Subcutaneous preadipocyte (primary cell): Measurements from ENCODE around the gene CXorf49. TPM values are rescaled to one million over a fixed set of nuclear protein-coding genes. Genes with fewer than 3 reads are reported as not detected.

Experiments
- small RNA-seq: library from RNA; depleted of rRNA; stranded (forward); fragments of <200 nt; gene quantifications from one replicate; pipeline ENCODE3, GENCODE V24; 2012
- total RNA-seq: library from RNA; depleted of rRNA; stranded (reverse); fragments of >200 nt; gene quantifications from 2 replicates; pipeline ENCODE4 v1.2.3, GENCODE V29; 2012

The CXorf49 gene
- total RNA-seq = not detected in 2 replicates

DNA sequence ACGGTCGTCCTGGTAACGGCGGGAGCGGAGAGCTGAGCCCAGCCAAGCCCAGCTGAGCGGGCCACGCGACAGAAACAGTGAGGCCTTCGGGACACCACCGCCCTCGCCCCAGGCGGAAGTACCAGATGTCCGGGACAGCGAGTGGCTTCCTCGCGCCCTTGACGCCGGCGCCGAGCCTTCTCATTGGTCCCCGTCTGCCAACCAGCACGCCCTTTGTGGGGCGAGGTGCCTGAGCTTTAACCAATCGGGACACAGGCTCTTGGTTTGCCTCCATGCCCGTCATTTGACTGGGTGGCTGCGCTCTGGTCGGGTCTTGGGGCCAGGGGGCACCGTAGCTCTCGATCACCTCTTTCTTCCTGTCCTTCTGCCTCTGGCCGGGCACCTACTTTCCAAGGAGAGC, at the start of gene CXorf49:
Gene CXorf49 (minus strand): TSS at position 101 of the 400 bp plus-strand sequence. CDS start 134 bp downstream, outside the sequence.

DNA sequence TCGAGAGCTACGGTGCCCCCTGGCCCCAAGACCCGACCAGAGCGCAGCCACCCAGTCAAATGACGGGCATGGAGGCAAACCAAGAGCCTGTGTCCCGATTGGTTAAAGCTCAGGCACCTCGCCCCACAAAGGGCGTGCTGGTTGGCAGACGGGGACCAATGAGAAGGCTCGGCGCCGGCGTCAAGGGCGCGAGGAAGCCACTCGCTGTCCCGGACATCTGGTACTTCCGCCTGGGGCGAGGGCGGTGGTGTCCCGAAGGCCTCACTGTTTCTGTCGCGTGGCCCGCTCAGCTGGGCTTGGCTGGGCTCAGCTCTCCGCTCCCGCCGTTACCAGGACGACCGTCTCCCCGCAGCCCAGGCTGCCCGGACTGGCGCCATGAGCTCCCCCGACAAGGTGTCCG, 45.0 kb upstream of the CXorf49 start, which contains the start of gene CXorf49B:
Gene CXorf49B (plus strand): TSS at position 301 of the 400 bp plus-strand sequence. CDS start 75 bp downstream, at position 376.

DNA sequence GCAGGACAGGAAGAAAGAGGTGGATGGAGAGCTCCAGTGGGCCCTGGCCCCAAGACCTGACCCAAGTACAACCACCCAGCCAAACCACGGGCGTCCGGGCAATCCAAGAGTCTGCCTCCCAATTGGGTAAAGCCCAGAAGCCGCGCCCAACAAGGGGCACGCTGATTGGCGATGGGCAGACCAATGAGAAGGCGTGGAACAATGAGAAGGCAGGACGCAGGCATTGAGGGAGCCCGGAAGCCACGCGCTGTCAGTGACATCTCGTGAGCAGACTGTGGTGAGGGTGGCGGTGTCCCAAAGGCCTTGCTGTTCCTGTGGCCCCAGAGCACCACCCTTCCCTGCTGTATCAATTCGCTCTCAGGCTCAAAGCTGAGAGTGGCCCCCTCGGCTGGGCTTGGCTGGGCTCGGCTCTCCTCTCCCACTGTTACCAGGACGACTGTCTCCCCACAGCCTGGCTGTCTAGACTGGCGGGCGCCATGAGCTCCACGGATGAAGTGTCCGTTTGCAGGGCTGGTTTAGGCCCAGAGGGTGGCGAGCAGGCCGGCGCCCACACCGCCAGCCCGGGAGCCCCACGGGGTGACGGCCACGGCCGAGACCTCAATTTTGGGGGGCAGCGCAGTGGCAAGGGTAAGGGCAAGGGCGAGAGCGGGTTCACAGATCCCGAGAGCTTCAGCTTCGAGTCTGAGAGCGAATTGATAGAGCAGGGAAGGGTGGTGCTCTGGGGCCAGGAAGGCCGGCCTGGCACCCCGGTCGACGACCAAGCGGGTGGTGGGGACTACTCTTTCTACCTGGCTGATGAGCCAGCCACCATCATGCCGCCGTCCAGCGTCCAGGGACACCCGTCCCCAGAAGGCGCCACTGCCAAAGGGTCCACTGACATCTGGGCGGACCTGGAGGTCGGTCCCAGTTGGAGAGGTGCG, 50.5 kb downstream of the CXorf49 start, which contains the start of gene LOC101059915:
Gene LOC101059915 (plus strand): TSS at position 219 of the 920 bp plus-strand sequence.

Small RNA genes lying within 50 kb of the gene (small RNA-seq; reads per million reads assigned to genes)
- not detected for gene BX276092.4
- not detected for gene BX276092.6
- not detected for gene BX276092.8

Other genes starting within 250 kb of the CXorf49 start
- 112 and 150 TPM in 2 replicates for gene OGT, start 185.2 kb downstream of the CXorf49 start, total RNA-seq
- 1.5 and 1.8 TPM in 2 replicates for gene GCNA, start 139.8 kb downstream of the CXorf49 start, total RNA-seq
- gene CXCR3, start 99.8 kb downstream of the CXorf49 start, total RNA-seq = not detected in 2 replicates
- not detected in 2 replicates for gene CXorf49B, start 45.1 kb upstream of the CXorf49 start, total RNA-seq
- 0.78 and 1.8 TPM in 2 replicates for gene NHSL2, start 192.6 kb upstream of the CXorf49 start, total RNA-seq